C4-2B (cell line): ENCODE measurements around the gene HSPB3.

Source experiments
- H3K27ac ChIP-seq: fragments of 450-650 bp; 2 replicates; pipeline ENCODE4 v1.5.1; 2017
- CTCF ChIP-seq: fragments of 450-650 bp; conservative IDR thresholded peaks from 2 replicates; pipeline ENCODE4 v1.5.1; 2017; ENCODE audit warnings: mild to moderate bottlenecking
- ZFX ChIP-seq: fragments of 450-650 bp; IDR thresholded peaks from 2 replicates; pipeline ENCODE4 v1.6.1; 2017

Gene HSPB3

GRCh38 chr5:54458221-54458620 lies 2.7 kb downstream of the HSPB3 start:
- H3K27ac ChIP-seq: no peak overlapping the region

GRCh38 chr5:54460181-54460919 lies 4.9 kb downstream of the HSPB3 start:
- H3K27ac ChIP-seq: no peak overlapping the region
- TF ChIP-seq ZFX (no peak), CTCF (no peak)

More at GRCh38 chr5:54458221-54458620, 2.7 kb downstream of the HSPB3 start:
- TF ChIP-seq ZFX: no peak
- no peak for TF ChIP-seq CTCF

- H3K27ac ChIP-seq: no peak overlapping the region
- TF ChIP-seq CTCF: no peak
- no peak for TF ChIP-seq ZFX
Observed at GRCh38 chr5:54462281-54462680, 6.8 kb downstream of the HSPB3 start.

- TF ChIP-seq CTCF (no peak), ZFX (no peak)
Observed at GRCh38 chr5:54463713-54464112, 8.2 kb downstream of the HSPB3 start.

GRCh38 chr5:54469622-54470021 lies 14.1 kb downstream of the HSPB3 start:
- TF ChIP-seq CTCF (no peak), ZFX (no peak)
- no peak overlapping the region for H3K27ac ChIP-seq

More at GRCh38 chr5:54463713-54464112, 8.2 kb downstream of the HSPB3 start:
- H3K27ac ChIP-seq: no peak overlapping the region

- H3K27ac ChIP-seq: no peak overlapping the region
- TF ChIP-seq ZFX: no peak
- no peak for TF ChIP-seq CTCF
Observed at GRCh38 chr5:54470128-54470527, 14.6 kb downstream of the HSPB3 start.

- TF ChIP-seq CTCF (no peak), ZFX (no peak)
- H3K27ac ChIP-seq: no peak overlapping the region
Observed at GRCh38 chr5:54470677-54471076, 15.2 kb downstream of the HSPB3 start.
